HT1080 (cell line): Measurements from ENCODE around the gene CDH4. TPM values are rescaled to one million over a fixed set of nuclear protein-coding genes. Genes with fewer than 3 reads are reported as not detected.
A peak's percentile ranks its signal among the peaks of the same experiment; 100 is the strongest.

Experiments used
- DNase-seq: peaks from one replicate; pipeline ENCODE4 v3.0.0-alpha.2; 2015; ENCODE audit warnings: low read depth
- total RNA-seq: library from RNA; depleted of rRNA; stranded (reverse); fragments of >200 nt; shearing (Covaris generic); gene quantifications from 2 replicates; pipeline ENCODE4 v1.2.3, GENCODE V29; 2014

The CDH4 gene
- total RNA-seq, 1 experiment from 2014 or later, result 10.8 TPM

- peak; percentile 35 for DNase-seq
These were observed 634.9 kb downstream of the CDH4 start for GRCh38 chr20:61886721-61887595.

GRCh38 chr20:61887596-61888093, 635.6 kb downstream of the CDH4 start:
- no peak for DNase-seq

GRCh38 chr20:61888101-61888865, 636.2 kb downstream of the CDH4 start:
- no peak for DNase-seq

DNA sequence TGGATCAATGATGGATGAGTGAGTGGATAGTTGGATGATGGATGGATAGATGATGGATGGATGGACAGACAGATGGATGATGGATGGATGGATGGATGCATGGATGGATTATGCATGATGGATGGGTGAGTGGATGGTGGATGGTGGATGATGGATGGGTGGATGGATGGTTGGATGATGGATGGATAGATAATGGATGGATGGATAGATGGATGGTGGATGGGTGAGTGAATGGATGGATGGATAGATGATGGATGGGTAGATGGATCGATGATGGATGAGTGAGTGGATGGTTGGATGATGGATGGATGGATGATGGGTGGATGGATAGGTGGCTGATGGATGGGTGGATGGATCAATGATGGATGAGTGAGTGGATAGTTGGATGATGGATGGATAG, 637.6 kb downstream of the CDH4 start:
- DNase-seq, result no peak

DNA sequence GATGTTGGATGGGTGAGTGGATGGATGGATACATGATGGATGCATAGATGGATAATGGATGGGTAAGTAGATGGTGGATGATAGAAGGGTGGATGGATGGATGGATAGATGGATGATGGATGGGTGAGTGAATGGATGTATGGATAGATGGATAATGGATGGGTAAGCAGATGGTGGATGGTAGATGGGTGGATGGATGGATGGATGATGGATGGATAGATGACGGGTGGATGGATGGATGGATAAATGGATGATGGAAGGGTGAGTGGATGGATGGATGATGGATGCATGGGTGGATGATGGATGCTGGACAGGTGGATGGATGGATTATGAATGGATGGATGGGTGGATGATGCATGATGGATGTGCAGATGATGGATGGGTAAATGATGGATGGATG, 638.1 kb downstream of the CDH4 start:
- no peak for DNase-seq

GRCh38 chr20:61891476-61891875, 639.4 kb downstream of the CDH4 start:
- no peak for DNase-seq

DNA sequence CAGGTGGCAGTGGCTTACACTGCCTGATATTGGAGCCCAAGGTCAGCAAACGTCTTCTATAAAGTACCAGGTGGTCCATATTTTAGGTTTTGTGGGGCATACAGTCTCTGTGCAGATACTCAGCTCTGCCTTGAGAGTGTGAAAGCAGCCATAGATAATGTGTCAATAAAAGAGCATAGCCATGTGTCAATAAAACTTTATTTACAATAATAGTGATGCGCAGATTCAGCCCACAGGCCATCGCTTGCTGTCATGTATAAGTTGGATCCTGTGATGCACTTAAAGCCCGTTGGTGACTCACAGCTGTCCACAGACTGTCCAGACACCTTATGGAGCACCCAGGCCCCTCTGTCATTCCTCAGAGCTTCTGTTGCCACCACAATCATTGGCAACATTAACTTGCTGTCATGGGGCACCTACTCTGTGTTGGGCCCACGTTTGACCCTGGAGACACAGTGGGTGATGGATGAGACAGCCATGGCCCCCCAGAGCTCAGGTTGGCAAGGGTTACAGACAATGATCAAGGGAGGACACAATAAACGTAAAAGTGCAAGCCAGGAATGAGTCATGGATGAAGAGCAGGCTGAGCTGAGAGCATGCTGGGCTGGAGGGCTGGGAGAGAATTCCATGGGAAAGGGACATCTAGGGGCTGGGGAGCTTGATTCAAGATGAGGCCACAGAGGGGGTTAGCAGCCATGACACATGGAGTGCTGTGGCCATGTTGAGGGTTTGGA, 640.0 kb downstream of the CDH4 start:
- DNase-seq, result peak; percentile 13

DNA sequence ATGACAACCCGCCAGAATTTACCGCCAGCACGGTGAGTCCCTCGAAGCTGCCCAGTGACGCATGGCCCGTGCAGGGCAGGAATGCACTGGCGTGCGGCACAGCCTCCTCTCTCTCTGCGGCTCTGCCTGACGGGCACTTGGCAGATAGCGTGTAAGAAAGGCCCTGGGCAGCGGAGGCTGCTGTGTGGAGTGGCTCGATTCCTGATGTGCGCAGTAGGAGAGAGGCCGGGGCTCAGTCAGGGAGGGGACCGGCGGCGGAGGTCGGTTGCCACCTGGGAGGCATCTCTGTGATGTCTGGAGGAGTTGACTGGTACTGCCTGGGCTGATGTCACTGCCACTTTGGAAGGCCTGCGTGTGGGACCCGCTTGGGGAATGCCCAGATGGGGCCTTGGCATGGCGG, 643.0 kb downstream of the CDH4 start:
- no peak for DNase-seq

DNA sequence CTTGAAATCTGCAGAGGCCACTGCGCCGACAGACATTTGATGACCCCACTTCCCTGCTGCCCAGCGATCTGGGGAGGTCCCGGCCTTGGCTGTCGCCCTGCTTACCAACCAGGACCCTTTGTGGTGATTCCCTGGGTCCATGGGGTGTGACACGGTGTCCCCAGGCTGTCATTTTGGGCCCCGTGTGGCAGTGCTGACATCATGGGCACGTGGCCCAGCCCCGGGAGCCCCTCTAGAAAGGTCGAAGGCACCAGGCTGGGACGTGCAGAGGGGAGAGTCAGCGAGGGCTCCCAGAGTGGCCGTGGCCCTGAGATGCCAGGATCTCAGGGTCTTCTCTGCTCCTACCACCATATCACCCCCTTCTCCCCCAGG, 643.6 kb downstream of the CDH4 start:
- DNase-seq, result no peak

DNA sequence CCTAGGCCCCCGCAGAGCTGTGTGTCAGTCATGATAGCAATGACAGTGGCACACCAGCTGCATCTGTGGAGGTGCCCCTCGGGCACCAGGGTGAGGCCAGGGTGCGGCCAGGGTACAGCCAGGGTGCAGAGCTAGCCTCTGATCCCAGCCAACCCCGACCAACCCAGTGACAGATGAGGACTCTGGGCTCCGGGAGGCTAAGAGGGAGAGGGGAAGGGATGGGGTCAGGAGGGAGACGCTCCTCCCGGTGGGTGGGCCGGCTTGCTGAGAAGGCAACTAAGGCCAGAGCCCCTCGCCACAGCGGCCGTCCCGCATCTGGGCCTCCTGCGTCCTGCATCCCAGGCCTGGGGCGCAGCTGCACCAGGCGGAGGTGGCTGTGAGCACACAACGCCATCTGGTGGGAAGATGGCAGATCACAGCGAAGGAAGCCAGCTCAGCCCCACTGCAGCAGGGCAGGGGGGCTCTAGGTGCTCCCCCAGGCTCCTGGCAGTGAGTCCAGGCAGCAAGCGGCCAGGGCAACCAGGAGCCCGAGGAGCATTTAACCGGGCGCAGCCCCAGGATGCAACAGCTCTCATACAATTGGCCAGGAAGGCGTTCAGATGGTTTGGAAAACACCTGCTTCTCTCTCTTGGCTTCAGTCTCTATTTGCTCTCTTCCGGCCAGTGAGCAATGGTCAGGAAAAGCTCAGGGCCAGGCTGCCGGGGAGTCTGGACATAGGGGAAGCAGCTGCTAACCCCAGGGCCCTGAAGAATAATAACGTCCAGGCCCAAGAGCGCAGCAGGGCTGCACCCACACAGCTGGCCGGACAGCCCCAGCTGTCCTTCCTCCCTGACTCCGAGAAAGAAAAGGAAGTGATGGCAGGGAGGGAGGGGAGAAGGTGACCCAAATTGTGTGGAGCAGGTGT, 644.2 kb downstream of the CDH4 start:
- DNase-seq, result peak; percentile 42

DNA sequence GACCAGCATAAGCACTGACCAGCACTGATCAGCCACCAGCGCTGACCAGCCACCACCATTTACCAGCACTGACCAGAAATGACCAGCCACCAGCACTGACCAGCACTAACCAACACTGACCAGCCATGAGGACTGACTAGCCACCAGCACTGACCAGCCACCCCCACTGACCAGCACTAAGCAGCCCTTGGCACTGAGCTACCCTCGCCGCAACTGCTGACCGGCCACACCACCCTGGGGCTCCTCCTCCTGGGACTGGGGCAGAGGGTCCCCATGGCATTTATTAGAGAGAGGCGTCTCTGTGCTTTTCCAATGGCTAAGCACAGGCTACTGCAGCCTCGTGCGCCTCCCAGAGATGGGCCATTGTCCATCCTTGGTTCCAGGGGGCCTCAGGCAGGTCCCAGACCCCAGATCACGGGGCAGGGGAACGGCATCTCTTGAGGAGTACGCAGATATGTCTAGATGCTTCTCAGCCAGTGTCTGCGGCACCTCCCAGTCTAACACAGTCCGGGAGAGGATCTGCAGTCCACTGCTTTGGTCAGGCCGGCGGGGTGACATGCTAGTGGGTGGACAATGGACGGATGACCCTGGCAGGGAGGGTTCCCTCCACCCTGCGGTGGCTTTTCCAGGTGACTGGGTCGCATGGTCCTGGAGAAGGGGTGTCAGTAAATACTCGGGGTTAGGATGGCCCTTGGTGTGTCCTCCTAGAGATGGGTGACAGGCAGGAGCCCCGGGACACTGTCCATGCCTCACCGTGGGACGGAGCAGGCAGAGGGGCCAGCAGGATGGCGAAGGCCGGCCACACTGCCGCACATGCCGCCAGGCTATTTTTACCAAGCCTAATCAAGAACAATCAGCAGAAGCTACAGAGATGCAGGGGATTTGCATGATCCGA, 645.6 kb downstream of the CDH4 start:
- no peak for DNase-seq

DNA sequence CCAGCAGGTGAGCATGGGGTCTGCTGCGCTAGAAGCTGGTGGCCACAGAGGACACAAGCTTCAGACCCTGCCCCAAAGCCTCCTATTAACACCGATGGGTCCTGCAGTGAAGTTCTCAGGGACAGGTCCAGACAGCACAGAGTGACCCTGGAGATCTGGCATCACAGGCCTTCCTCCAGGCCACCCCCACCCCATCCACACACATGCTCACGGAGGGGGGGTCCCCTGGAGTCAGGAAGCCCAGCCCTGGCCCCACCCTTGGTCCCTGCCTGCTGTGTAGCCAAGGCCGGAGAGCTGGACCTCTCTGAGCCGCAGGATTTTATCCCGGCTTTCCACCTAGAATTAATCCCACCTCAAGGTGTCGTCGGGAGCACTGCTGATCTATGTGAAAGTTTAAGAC, 646.3 kb downstream of the CDH4 start:
- no peak for DNase-seq

- DNase-seq, result no peak
These were observed 648.2 kb downstream of the CDH4 start for GRCh38 chr20:61900011-61900944.

- DNase-seq, result no peak
These were observed 648.9 kb downstream of the CDH4 start for GRCh38 chr20:61900945-61901293.

DNA sequence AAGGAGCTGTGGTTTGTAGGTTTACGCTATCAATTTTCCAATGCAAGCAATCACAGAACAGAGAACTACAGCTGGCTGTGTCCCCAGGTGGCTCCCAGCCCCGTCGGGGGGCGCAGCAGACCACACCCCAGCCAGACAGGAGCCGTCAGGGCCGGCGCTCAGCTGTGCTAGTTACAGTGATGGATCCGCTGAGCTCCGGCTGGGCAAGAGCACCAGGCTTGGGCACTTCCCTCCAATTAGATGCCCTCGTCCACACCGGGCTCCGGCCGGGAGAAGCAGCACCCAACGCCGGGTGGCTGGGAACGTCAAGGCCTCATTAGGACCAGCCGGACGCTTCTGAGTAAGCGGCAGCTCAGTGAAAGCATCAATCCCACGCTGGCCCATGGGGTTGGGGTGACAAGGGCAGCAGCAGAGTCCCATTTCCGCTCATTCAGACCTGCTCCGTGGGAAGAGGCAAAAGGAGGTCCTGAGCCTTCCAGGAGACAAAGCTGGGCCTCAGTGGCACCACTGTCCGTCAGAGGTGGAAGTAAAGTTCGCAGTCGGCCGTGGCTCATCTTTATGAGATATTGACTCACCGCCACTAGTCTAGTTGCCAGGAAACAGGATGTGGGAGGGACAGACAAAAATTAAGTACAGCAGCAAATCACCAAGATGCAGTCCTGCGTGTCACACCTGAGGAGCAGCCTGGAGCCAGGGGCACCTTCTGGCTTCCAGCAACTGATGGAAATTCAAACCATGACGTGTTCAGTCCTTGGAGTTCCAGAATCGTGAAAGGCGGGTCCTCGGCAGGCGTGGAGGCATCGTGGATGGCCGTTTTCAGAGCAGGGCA, 649.5 kb downstream of the CDH4 start:
- DNase-seq, result peak; percentile 42

DNA sequence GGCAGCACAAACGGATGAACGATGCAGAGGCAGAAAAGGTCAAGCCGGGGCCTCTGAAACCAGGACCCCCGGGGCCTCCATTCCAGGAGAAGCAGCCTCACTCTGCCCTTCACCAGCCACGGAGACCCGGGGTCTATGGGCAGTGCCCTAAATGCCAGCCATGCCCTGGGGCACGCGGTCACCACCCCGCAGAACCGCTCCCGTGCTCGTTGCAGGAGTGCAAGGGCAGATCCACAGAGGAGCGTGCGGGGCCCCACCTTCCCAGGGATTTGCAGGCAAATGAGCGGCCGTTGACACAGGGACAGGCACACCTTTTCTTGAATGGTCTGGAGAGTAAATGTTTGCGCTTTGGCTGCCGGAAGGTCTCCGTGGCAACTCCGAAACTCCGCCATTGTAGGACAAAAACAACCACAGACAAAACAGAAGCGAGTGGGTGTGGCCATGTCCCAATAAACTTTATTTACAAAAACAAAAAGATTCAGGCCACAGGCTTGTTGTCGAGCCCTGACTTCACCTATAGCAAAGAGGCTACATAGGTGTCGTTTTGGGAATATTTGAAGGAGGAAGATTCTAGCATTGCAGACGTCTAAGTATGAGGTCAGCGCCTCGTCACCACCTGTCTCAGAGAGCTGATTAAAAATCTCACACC, 650.3 kb downstream of the CDH4 start:
- no peak for DNase-seq
